Transverse colon (tissue), 3 donors: Measurements from ENCODE around the gene LUM.

Experiments used
- CTCF ChIP-seq, 5 experiments: fragments of 200-600 bp in 3 of 5; fragments of 450-650 bp in 2 of 5; sonication (generic) in 3 of 5; IDR thresholded peaks; 1 replicate in 2 of 5; 2 replicates in 3 of 5; pipeline ENCODE4 v1.5.1; 2016 to 2017; ENCODE audit warnings: antibody characterized with exemption in 5 of 5, inconsistent platforms in 3 of 5, mild to moderate bottlenecking in 2 of 5, moderate library complexity in 1 of 5
- EP300 ChIP-seq: sonication (generic); formaldehyde crosslinking; IDR thresholded peaks from one replicate; pipeline ENCODE4 v1.6.1; 2017; ENCODE audit warnings: antibody characterized with exemption, low read depth

DNA sequence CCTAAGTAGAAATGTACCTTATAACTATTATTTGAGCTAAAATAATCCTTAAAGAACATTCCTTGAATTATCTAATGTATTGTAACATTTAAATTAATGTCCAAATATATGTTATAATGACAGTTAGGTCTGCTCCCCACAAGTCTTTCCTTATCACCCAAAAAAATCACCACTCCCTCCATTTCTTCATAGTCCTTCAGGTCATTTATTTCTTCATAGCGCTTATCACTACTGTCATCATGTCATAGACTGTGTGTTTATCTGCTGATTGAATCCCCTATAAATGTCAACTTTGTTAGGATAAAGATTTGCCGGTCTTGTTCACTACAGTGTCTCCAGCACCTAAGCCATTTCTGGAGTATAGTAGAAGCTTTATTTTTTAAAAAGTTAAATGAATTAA, 12.0 kb downstream of the LUM start:
- TF ChIP-seq EP300 (no peak), CTCF (IDR thresholded peaks at IDR 0.05) (no peak)
